NCI-H524 treated with DMSO at 0.1 percent for 48 hours (cell line): ENCODE data around the gene SPRYD4.

Experiments used
- DNase-seq: peaks from one replicate; lab custom pipeline; 2025; lab: John Stamatoyannopoulos, UW

Gene SPRYD4

DNA sequence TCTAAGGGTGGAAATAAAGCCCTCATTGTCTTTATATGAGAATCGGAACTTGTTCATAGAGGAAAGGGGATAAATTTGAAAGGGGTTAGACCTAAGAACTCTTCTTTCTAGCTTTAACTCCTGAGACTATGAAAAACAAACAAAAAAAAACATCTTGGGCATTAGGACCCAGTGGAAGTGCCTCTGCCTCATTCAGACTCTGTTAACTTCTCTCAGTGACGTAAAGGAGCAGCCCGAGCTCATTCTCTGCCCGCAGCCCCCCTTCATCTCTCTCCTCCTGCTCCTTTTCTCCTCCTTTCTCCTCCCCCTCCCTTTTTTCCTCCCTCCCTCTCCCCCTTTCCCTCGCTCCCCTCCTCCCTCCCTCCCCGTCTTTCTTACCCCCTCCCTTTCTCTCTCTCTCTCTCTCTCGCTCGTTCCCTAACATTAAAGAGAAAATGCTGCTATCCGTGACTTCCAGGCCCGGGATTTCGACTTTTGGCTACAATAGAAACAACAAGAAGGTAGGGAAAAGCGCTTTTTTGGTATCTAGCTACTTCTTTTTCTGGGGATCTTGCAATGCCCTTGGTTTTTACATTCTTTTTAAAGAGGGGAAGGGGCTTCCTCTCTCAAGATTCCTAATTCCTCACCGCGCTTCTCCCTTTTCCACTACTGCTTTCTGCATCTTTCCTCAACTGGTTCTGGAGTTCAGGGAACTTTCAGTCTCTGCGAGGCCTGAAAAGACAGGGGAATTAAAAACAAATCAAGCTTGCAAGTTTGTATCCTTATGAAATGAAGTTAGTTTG is 53.4 kb downstream of the SPRYD4 start, which contains the start of gene RBMS2:
RBMS2 (plus strand) TSS at position 231 of the 782 bp plus-strand sequence; CDS start at position 435, 204 bp downstream.
- DNase-seq: peak; percentile 30

DNA sequence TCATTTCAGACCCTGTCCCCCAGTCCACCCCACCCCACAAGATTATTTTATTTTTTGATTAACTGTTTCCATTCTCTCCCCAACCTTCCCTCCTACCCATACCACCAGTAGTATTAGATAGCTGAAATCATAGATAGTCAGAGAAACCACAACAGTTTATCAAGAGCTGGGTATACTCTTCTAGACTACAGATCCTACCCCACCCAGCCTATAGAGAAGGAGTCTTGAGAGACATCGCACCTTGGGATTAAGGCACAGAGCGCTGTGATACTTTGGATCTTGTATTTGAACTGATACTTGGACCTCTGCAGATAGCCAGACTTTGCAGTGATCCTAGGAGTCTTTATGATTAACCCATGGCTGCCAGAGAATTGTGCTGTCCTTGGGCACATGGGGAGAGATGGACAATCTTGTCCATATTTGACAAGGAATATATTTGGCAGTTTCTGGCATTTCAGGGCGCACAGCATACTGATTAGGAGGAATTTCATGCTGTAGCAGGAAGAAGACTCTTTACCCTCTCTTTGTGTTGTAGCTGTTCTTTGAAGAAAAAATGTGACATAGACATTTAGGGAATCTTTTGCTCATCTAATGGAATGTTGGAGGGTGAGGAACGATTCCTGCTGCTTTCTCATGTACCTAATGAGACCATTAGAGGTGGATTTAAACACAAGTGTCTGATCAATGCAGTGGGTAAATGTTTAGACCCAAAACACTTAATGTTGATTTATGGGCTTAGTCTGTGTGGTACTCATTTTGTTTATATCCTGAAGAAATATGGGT is 54.2 kb downstream of the SPRYD4 start:
- DNase-seq: no peak

GRCh38 chr12:56528846-56529245 is 60.5 kb downstream of the SPRYD4 start:
- DNase-seq: no peak
